Mesenchymal stem cell (in vitro differentiated cells and primary cell): ENCODE measurements around the gene MRFAP1L1.

Experiments used
- DNase-seq: peaks from one replicate; pipeline ENCODE4 v3.0.0-alpha.2; 2013
- H2AFZ ChIP-seq: one replicate; pipeline ENCODE4 v1.6.1; 2013; ENCODE audit warnings: low read depth, mild to moderate bottlenecking, control low read depth, inconsistent platforms, low read length, moderate library complexity
- H2AK5ac ChIP-seq: 2 replicates; pipeline ENCODE4 v1.6.1; 2013; ENCODE audit warnings: low read length, moderate library complexity, mild to moderate bottlenecking, inconsistent platforms; ENCODE audit not compliant: severe bottlenecking
- H2BK120ac ChIP-seq: one replicate; pipeline ENCODE4 v1.6.1; 2013; ENCODE audit warnings: low read depth, mild to moderate bottlenecking, inconsistent platforms, low read length, moderate library complexity
- H2BK12ac ChIP-seq, 2 experiments: one replicate each; pipeline ENCODE4 v1.6.1; 2013; ENCODE audit warnings: inconsistent platforms in 2 of 2, low read length in 2 of 2, mild to moderate bottlenecking in 2 of 2, moderate library complexity in 2 of 2, control low read depth in 1 of 2
- H2BK15ac ChIP-seq: one replicate; pipeline ENCODE4 v1.6.1; 2013; ENCODE audit warnings: mild to moderate bottlenecking, low read depth, inconsistent platforms; ENCODE audit not compliant: poor library complexity, severe bottlenecking
- H2BK5ac ChIP-seq: 2 replicates; pipeline ENCODE4 v1.6.1; 2013; ENCODE audit warnings: low read depth, mild to moderate bottlenecking, low read length, control low read depth, inconsistent platforms; ENCODE audit not compliant: poor library complexity, severe bottlenecking
- H3K14ac ChIP-seq, 2 experiments: one replicate each; pipeline ENCODE4 v1.6.1; 2013; ENCODE audit warnings: inconsistent platforms in 2 of 2, low read length in 2 of 2, control low read depth in 1 of 2, mild to moderate bottlenecking in 1 of 2, moderate library complexity in 1 of 2
- H3K18ac ChIP-seq, 2 experiments: one replicate each; pipeline ENCODE4 v1.6.1; 2013; ENCODE audit warnings: inconsistent platforms in 2 of 2, low read length in 2 of 2, control low read depth in 1 of 2, low read depth in 1 of 2, mild to moderate bottlenecking in 1 of 2
- H3K23ac ChIP-seq, 2 experiments: one replicate each; pipeline ENCODE4 v1.6.1; 2013; ENCODE audit warnings: inconsistent platforms in 2 of 2, low read length in 2 of 2, mild to moderate bottlenecking in 2 of 2, moderate library complexity in 2 of 2, control low read depth in 1 of 2
- H3K27ac ChIP-seq: 2 replicates; pipeline ENCODE4 v1.5.1; 2013; ENCODE audit warnings: mild to moderate bottlenecking, moderate library complexity, low read length, control low read depth, inconsistent platforms; ENCODE audit not compliant: poor library complexity, severe bottlenecking
- H3K27me3 ChIP-seq, 2 experiments: 2 replicates each; pipeline versions ENCODE4 v1.6.1 to v1.7.0; 2013; ENCODE audit warnings: low read length in 2 of 2, mild to moderate bottlenecking in 2 of 2, moderate library complexity in 2 of 2, control low read depth in 1 of 2, inconsistent platforms in 1 of 2; ENCODE audit not compliant: control insufficient read depth in 1 of 2, insufficient read depth in 1 of 2
- H3K36me3 ChIP-seq, 2 experiments: 2 replicates each; pipeline versions ENCODE4 v1.6.1 to v1.7.0; 2013; ENCODE audit warnings: low read length in 2 of 2, control low read depth in 1 of 2, inconsistent platforms in 1 of 2, low read depth in 1 of 2, mild to moderate bottlenecking in 1 of 2; ENCODE audit not compliant: insufficient read depth in 2 of 2, control insufficient read depth in 1 of 2
- H3K4ac ChIP-seq, 2 experiments: one replicate each; pipeline ENCODE4 v1.6.1; 2013; ENCODE audit warnings: inconsistent platforms in 2 of 2, low read length in 2 of 2, mild to moderate bottlenecking in 2 of 2, moderate library complexity in 2 of 2, control low read depth in 1 of 2, low read depth in 1 of 2
- H3K4me1 ChIP-seq: 2 replicates; pipeline ENCODE4 v1.6.1; 2013; ENCODE audit warnings: low read depth, low read length, control low read depth; ENCODE audit not compliant: control insufficient read depth, insufficient read depth
- H3K4me2 ChIP-seq: 2 replicates; pipeline ENCODE4 v1.6.1; 2013; ENCODE audit warnings: low read length, mild to moderate bottlenecking, inconsistent platforms; ENCODE audit not compliant: poor library complexity, severe bottlenecking
- H3K4me3 ChIP-seq, 2 experiments: 2 replicates each; pipeline versions ENCODE4 v1.5.1 to v1.7.0; 2013; ENCODE audit warnings: low read length in 2 of 2, mild to moderate bottlenecking in 2 of 2, control low read depth in 1 of 2, low read depth in 1 of 2; ENCODE audit not compliant: insufficient read depth in 1 of 2
- H3K79me1 ChIP-seq: replicated peaks from 2 replicates; pipeline ENCODE4 v1.6.1; 2013; ENCODE audit warnings: mild to moderate bottlenecking, control low read depth, low read length, inconsistent platforms; ENCODE audit not compliant: poor library complexity, severe bottlenecking
- H3K9ac ChIP-seq: 2 replicates; pipeline ENCODE4 v1.7.0; 2013; ENCODE audit warnings: mild to moderate bottlenecking, low read length, moderate library complexity
- H3K9me3 ChIP-seq: 2 replicates; pipeline ENCODE4 v1.7.0; 2013; ENCODE audit warnings: mild to moderate bottlenecking, low read length; ENCODE audit not compliant: control insufficient read depth
- H4K8ac ChIP-seq: one replicate; pipeline ENCODE4 v1.6.1; 2013; ENCODE audit warnings: inconsistent platforms, mild to moderate bottlenecking, low read length, moderate library complexity
- H4K91ac ChIP-seq: one replicate; pipeline ENCODE4 v1.6.1; 2013; ENCODE audit warnings: mild to moderate bottlenecking, low read length, inconsistent platforms
- WGBS: methylation state at CpG from one replicate; pipeline ENCODE4 v1.1.7; 2013; ENCODE audit warnings: mixed read lengths; 5-methylcytosine and 5-hydroxymethylcytosine counted together

Gene MRFAP1L1

DNA sequence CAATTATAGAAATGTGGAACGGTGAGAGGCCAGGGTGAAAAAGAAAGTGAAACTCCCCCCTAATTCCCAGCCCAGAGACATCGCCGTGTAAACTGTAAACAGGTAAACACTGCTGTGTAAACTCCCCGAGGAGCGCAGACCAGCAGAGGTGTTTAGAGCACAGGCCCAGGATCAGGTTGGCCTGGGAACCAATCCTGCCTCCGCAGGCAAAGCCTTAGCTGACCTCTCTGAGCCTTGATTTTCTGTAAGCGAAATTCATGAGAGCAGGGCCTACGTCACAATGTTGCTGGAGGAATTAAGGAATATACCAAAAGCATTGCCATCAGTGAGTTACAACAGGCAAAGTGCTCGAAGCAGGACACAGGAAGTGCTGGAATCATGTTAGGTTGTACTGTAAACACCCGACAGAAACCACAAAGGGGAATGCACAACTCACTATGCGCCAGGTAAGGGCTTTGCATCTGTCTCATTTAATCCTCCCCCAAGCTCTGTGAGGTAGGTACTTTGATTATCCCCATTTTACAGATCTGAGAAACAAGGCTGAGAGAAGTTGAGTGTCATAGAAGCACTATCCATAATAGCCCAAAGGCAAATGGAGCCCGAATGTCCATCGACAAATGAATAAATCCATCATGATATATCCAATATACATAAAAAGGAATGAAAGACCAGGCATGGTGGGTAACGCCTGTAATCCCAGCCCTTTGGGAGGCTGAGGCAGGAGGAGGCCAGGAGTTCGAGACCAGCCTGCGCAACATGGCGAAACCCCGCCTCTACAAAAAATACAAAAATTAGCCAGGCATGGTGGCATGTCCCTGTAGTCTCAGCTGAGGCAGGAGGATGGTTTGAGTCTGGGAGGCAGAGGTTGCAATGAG, 42.2 kb upstream of the MRFAP1L1 start:
- no peak overlapping the region for H3K4me3 ChIP-seq
- peak overlapping the region; percentile 61 for H4K8ac ChIP-seq
- H3K4me1 ChIP-seq, result peaks cover 19% of the 10 kb centered on the region
- H3K4me2 ChIP-seq, result no peak overlapping the region
- no peak overlapping the region for H3K23ac ChIP-seq
- H3K27ac ChIP-seq, result no peak overlapping the region
- H2BK120ac ChIP-seq, result no peak overlapping the region
- DNase-seq, result peak; percentile 36
- H3K18ac ChIP-seq, result peak overlapping the region; percentile 28 to 75
- WGBS, result 58% methylated on average over 16 of the region's 18 CpGs
- no peaks in the 10 kb centered on the region for H3K27me3 ChIP-seq
- H3K14ac ChIP-seq, result no peak overlapping the region
- no peaks in the 10 kb centered on the region for H3K36me3 ChIP-seq
- H2BK12ac ChIP-seq, result peak overlapping the region in 1 of 2 experiments; percentile 81
- H2AFZ ChIP-seq, result peak overlapping the region; percentile 58
- H2BK5ac ChIP-seq, result no peak overlapping the region
- H3K4ac ChIP-seq, result no peak overlapping the region
- H3K79me1 ChIP-seq, result no peaks in the 10 kb centered on the region
- no peak overlapping the region for H2AK5ac ChIP-seq
- H3K9ac ChIP-seq, result no peak overlapping the region
- no peak overlapping the region for H2BK15ac ChIP-seq
- peak overlapping the region; percentile 55 for H4K91ac ChIP-seq
- no peaks in the 10 kb centered on the region for H3K9me3 ChIP-seq

- Histone ChIP-seq H2BK12ac (no peak overlapping the region), H3K27ac (no peak overlapping the region), H3K36me3 (no peaks in the 10 kb centered on the region), H3K18ac (peak overlapping the region in 1 of 2 experiments; percentile 26), H3K79me1 (no peaks in the 10 kb centered on the region), H3K9me3 (no peaks in the 10 kb centered on the region), H3K9ac (no peak overlapping the region), H3K14ac (peak overlapping the region in 1 of 2 experiments; percentile 3), H3K27me3 (no peaks in the 10 kb centered on the region), H3K4ac (peak overlapping the region in 1 of 2 experiments; percentile 29), H3K23ac (no peak overlapping the region), H2AK5ac (no peak overlapping the region), H3K4me1 (peaks cover 25% of the 10 kb centered on the region), H3K4me2 (no peak overlapping the region), H2BK5ac (no peak overlapping the region), H4K8ac (peak overlapping the region; percentile 20), H4K91ac (peak overlapping the region; percentile 40), H3K4me3 (no peak overlapping the region), H2BK15ac (no peak overlapping the region), H2BK120ac (no peak overlapping the region), H2AFZ (no peak overlapping the region)
- DNase-seq, result no peak
- WGBS, result 90% methylated on average over 23 of the region's 23 CpGs
Observed at GRCh38 chr4:6750286-6751221, 40.9 kb upstream of the MRFAP1L1 start.

- Histone ChIP-seq H4K8ac (peak overlapping the region; percentile 92), H3K79me1 (no peaks in the 10 kb centered on the region), H2BK120ac (peak overlapping the region; percentile 45), H2AFZ (peak overlapping the region; percentile 67), H3K4me3 (no peak overlapping the region), H2BK12ac (peak overlapping the region; percentile 1 to 65), H3K4me2 (no peak overlapping the region), H2BK15ac (peak overlapping the region; percentile 26), H4K91ac (peak overlapping the region; percentile 58), H3K27me3 (no peaks in the 10 kb centered on the region), H2AK5ac (no peak overlapping the region), H3K4me1 (peaks cover 24% of the 10 kb centered on the region), H3K9me3 (no peaks in the 10 kb centered on the region), H3K18ac (peak overlapping the region; percentile 65 to 67), H2BK5ac (no peak overlapping the region), H3K27ac (no peak overlapping the region), H3K9ac (peak overlapping the region; percentile 43), H3K23ac (no peak overlapping the region), H3K4ac (peak overlapping the region; percentile 49 to 56), H3K36me3 (no peaks in the 10 kb centered on the region), H3K14ac (peak overlapping the region in 1 of 2 experiments; percentile 71)
- WGBS, result 57% methylated on average over 25 of the region's 25 CpGs
- peak; percentile 73 for DNase-seq
Observed at GRCh38 chr4:6749340-6750171, 39.9 kb upstream of the MRFAP1L1 start.
